Stimulated activated memory B cell treated with anti-CD40 and anti-IgM and Interleukin-4, amounts not matched to agents 10 μg/mL and 1 μg/mL and 100 μg/mL, for 72 hours (primary cell): ENCODE results near the gene CHI3L1.
"Not testable (repeated sequence)": the region's sequence is repeated elsewhere in the genome, so short reads cannot be mapped to it uniquely, and the experiment has no call there.

Experiments
- ATAC-seq: fragments of 150-1000 bp; cut with Tn5 transposase; 2 replicates; pipeline ENCODE4 v1.10.0; 2021
- H3K27ac Mint-ChIP-seq: one replicate; pipeline ENCODE4 v1.8.0; 2022; ENCODE audit warnings: mild to moderate bottlenecking, mixed read lengths
- H3K27me3 Mint-ChIP-seq: one replicate; pipeline ENCODE4 v1.8.0; 2022; ENCODE audit warnings: mixed read lengths
- H3K36me3 Mint-ChIP-seq: one replicate; pipeline ENCODE4 v1.8.0; 2022; ENCODE audit warnings: mixed read lengths
- H3K4me1 Mint-ChIP-seq: one replicate; pipeline ENCODE4 v1.8.0; 2022; ENCODE audit warnings: mixed read lengths
- H3K4me3 Mint-ChIP-seq: one replicate; pipeline ENCODE4 v1.8.0; 2022; ENCODE audit warnings: mild to moderate bottlenecking, moderate library complexity, mixed read lengths
- H3K9me3 Mint-ChIP-seq: one replicate; pipeline ENCODE4 v1.8.0; 2022; ENCODE audit warnings: mixed read lengths

Gene CHI3L1

GRCh38 chr1:203186446-203187303, at the start of gene CHI3L1:
Gene CHI3L1, minus strand, starts transcription at chr1:203186704. Its CDS starts 81 bp downstream, at chr1:203186623.
- ATAC-seq: no peak
- H3K36me3 Mint-ChIP-seq: no peaks in the 10 kb centered on the region
- no peaks in the 10 kb centered on the region for H3K4me1 Mint-ChIP-seq
- no peak within 1 kb of the TSS for H3K4me3 Mint-ChIP-seq
- no peaks in the 10 kb centered on the region for H3K9me3 Mint-ChIP-seq
- no peak within 1 kb of the TSS for H3K27ac Mint-ChIP-seq
- peaks cover 51% of the 10 kb centered on the region for H3K27me3 Mint-ChIP-seq

DNA sequence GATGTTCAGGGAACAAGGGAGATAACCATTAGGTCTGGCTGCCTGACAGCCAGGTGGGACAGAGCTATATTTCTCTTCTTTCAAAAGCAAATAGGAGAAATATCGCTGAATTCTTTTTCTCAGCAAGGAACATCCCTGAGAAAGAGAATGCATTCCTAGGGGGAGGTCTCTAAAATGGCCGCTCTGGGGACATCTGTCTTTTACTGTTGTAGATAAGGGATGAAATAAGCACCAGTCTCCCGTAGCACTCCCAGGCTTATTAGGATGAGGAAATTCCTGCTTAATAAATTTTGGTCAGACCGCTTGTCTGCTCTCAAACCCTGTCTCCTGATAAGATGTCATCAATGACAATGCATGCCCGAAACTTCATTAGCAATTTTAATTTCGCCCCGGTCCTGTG, 48.4 kb upstream of the CHI3L1 start:
- H3K9me3 Mint-ChIP-seq: peaks cover 25% of the 10 kb centered on the region
- not testable (repeated sequence) for ATAC-seq, H3K4me3 Mint-ChIP-seq, H3K27ac Mint-ChIP-seq, H3K4me1 Mint-ChIP-seq
- H3K27me3 Mint-ChIP-seq: peaks cover 41% of the 10 kb centered on the region
- peaks cover 22% of the 10 kb centered on the region for H3K36me3 Mint-ChIP-seq

- Mint-ChIP-seq H3K36me3 (peaks cover 4% of the 10 kb centered on the region), H3K9me3 (peaks cover 8% of the 10 kb centered on the region), H3K4me3 (no peak within 1 kb of the TSS), H3K27me3 (peaks cover 55% of the 10 kb centered on the region), H3K27ac (no peak within 1 kb of the TSS), H3K4me1 (no peaks in the 10 kb centered on the region)
- no peak for ATAC-seq
These were observed 43.1 kb upstream of the CHI3L1 start, which contains the start of gene CHIT1 for GRCh38 chr1:203229471-203230135. Gene CHIT1, minus strand, starts transcription at chr1:203229673. Its CDS starts 37 bp downstream, at chr1:203229636.

GRCh38 chr1:203228670-203229069, 42.2 kb upstream of the CHI3L1 start:
- Mint-ChIP-seq H3K9me3 (peaks cover 4% of the 10 kb centered on the region), H3K4me3 (no peak overlapping the region), H3K27me3 (peaks cover 49% of the 10 kb centered on the region), H3K36me3 (peaks cover under 1% of the 10 kb centered on the region), H3K4me1 (no peaks in the 10 kb centered on the region), H3K27ac (no peak overlapping the region)
- no peak for ATAC-seq

DNA sequence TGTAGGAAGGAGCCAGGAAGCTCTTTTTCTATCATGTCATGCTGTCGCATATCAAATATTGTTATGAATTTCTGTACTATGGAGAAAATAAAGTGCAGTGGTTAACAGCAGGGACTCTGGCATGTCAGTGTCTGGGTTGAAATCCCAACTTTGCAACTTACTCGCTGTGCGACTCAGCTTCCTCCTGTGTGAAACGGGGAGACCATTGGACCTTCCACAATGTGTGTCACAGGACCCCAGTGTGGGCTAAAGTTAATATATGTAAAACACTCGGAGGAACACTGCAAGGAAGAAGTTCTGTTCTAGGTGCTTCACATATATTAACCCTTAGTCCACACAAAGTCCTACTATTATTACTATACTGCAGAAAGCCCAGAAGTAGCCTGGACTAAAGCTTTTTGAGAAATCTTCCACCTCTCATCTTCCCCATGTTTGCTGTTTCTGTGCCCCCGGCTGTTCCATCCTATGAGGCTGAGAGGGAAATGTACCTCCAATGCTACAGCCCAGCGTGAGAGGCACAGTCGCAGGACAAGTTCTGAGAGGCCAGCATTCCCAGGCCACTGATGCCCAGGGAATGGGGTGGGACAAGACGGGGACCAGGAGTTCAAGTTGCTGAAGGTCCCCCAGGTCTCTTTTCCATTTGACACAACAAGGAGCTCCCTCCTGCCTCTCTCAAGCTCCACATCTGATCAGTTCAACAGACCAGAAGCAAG, 41.0 kb upstream of the CHI3L1 start:
- Mint-ChIP-seq H3K27ac (no peak overlapping the region), H3K27me3 (peaks cover 41% of the 10 kb centered on the region), H3K36me3 (no peaks in the 10 kb centered on the region), H3K4me1 (no peaks in the 10 kb centered on the region), H3K9me3 (peaks cover 2% of the 10 kb centered on the region), H3K4me3 (no peak overlapping the region)
- no peak for ATAC-seq

- no peak overlapping the region for H3K4me3 Mint-ChIP-seq
- no peaks in the 10 kb centered on the region for H3K4me1 Mint-ChIP-seq
- H3K36me3 Mint-ChIP-seq: no peaks in the 10 kb centered on the region
- peaks cover 34% of the 10 kb centered on the region for H3K27me3 Mint-ChIP-seq
- no peak for ATAC-seq
- no peak overlapping the region for H3K27ac Mint-ChIP-seq
- H3K9me3 Mint-ChIP-seq: no peaks in the 10 kb centered on the region
These were observed 38.6 kb upstream of the CHI3L1 start for GRCh38 chr1:203225071-203225470.

GRCh38 chr1:203223012-203223775, 36.7 kb upstream of the CHI3L1 start:
- Mint-ChIP-seq H3K27me3 (peaks cover 24% of the 10 kb centered on the region), H3K36me3 (no peaks in the 10 kb centered on the region), H3K27ac (no peak overlapping the region), H3K4me3 (no peak overlapping the region), H3K9me3 (no peaks in the 10 kb centered on the region), H3K4me1 (no peaks in the 10 kb centered on the region)
- no peak for ATAC-seq

GRCh38 chr1:203219934-203220333, 33.4 kb upstream of the CHI3L1 start:
- H3K36me3 Mint-ChIP-seq: no peaks in the 10 kb centered on the region
- peaks cover 5% of the 10 kb centered on the region for H3K4me1 Mint-ChIP-seq
- peaks cover 20% of the 10 kb centered on the region for H3K27me3 Mint-ChIP-seq
- no peaks in the 10 kb centered on the region for H3K9me3 Mint-ChIP-seq
- no peak overlapping the region for H3K27ac Mint-ChIP-seq
- no peak for ATAC-seq
- H3K4me3 Mint-ChIP-seq: no peak overlapping the region

GRCh38 chr1:203219171-203219570, 32.7 kb upstream of the CHI3L1 start:
- ATAC-seq: no peak
- H3K27ac Mint-ChIP-seq: no peak overlapping the region
- no peaks in the 10 kb centered on the region for H3K36me3 Mint-ChIP-seq
- no peaks in the 10 kb centered on the region for H3K9me3 Mint-ChIP-seq
- peaks cover 16% of the 10 kb centered on the region for H3K27me3 Mint-ChIP-seq
- peaks cover 5% of the 10 kb centered on the region for H3K4me1 Mint-ChIP-seq
- no peak overlapping the region for H3K4me3 Mint-ChIP-seq

- H3K36me3 Mint-ChIP-seq: no peaks in the 10 kb centered on the region
- H3K9me3 Mint-ChIP-seq: no peaks in the 10 kb centered on the region
- H3K27me3 Mint-ChIP-seq: peaks cover 21% of the 10 kb centered on the region
- H3K4me3 Mint-ChIP-seq: no peak overlapping the region
- no peak for ATAC-seq
- peaks cover 5% of the 10 kb centered on the region for H3K4me1 Mint-ChIP-seq
- H3K27ac Mint-ChIP-seq: no peak overlapping the region
These were observed 31.2 kb upstream of the CHI3L1 start for GRCh38 chr1:203217668-203218067.

DNA sequence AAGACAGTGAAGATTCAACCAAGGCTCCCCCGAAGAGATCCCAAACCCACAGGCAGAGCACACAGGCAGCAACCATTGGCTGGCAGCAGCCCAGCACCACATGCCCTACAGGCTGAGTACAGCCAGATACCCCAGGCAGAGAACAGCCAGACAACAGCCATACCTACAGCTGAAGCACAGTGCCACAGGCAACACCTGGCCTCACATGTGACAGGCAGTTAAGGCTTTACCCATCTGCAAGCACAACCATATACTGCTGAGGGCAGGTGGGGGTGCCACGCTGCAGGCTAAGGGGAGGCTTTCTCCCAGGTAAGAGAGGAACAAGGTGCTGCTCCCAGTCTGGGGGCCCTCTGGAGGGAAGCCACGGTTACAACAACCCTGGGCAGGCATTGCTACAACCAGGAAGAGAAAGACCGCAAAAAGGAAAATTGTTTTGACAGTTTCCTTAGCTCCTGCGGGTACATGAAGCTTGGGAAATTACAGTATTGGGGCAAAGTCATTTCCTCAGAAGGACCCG, 30.7 kb upstream of the CHI3L1 start:
- no peak for ATAC-seq
- Mint-ChIP-seq H3K4me1 (peaks cover 5% of the 10 kb centered on the region), H3K4me3 (no peak overlapping the region), H3K27me3 (peaks cover 21% of the 10 kb centered on the region), H3K36me3 (no peaks in the 10 kb centered on the region), H3K27ac (no peak overlapping the region), H3K9me3 (no peaks in the 10 kb centered on the region)

GRCh38 chr1:203216274-203217138, 30.0 kb upstream of the CHI3L1 start:
- H3K27ac Mint-ChIP-seq: no peak overlapping the region
- peaks cover 5% of the 10 kb centered on the region for H3K4me1 Mint-ChIP-seq
- no peak for ATAC-seq
- no peaks in the 10 kb centered on the region for H3K9me3 Mint-ChIP-seq
- peaks cover 21% of the 10 kb centered on the region for H3K27me3 Mint-ChIP-seq
- H3K36me3 Mint-ChIP-seq: no peaks in the 10 kb centered on the region
- H3K4me3 Mint-ChIP-seq: no peak overlapping the region

DNA sequence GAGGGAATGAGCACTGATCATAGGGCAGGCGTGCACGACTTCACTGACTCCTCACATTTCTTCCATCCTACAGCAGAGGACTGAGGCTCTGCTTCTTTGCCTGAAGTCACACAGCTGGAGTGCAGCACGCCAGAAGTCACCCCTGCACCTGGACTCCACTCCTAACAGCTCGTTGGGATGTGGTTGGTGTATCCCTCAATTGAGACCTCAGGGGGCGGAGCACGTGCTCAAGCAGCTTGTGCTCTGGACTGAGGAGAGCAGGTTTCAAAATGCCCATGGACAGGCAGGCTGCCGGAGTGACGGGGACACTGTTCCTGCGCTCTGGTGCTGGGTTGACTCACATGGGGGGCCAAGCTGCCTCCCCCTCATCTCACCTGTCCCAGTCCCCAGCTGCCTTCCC, 29.1 kb upstream of the CHI3L1 start:
- Mint-ChIP-seq H3K9me3 (no peaks in the 10 kb centered on the region), H3K36me3 (no peaks in the 10 kb centered on the region), H3K27ac (no peak overlapping the region), H3K4me3 (no peak overlapping the region), H3K27me3 (peaks cover 21% of the 10 kb centered on the region), H3K4me1 (peaks cover 5% of the 10 kb centered on the region)
- no peak for ATAC-seq

GRCh38 chr1:203214871-203215270, 28.4 kb upstream of the CHI3L1 start:
- Mint-ChIP-seq H3K4me3 (no peak overlapping the region), H3K27me3 (peaks cover 21% of the 10 kb centered on the region), H3K27ac (no peak overlapping the region), H3K36me3 (no peaks in the 10 kb centered on the region), H3K4me1 (peaks cover 5% of the 10 kb centered on the region), H3K9me3 (no peaks in the 10 kb centered on the region)
- no peak for ATAC-seq
